DOHH2 (cell line): ENCODE data around the gene GCLC.

Experiments
- H3F3A ChIP-seq: fragments of 200-600 bp; sonication (generic), shearing (Covaris generic); 2 replicates; pipeline ENCODE4 v1.6.0; 2016; ENCODE audit warnings: antibody characterized with exemption, mild to moderate bottlenecking; ENCODE audit not compliant: control insufficient read depth, insufficient read depth
- H3K27ac ChIP-seq: fragments of 200-600 bp; sonication (generic); 2 replicates; pipeline ENCODE4 v1.5.1; 2014; ENCODE audit warnings: low read depth, mild to moderate bottlenecking, low read length, moderate library complexity
- H3K27me3 ChIP-seq: fragments of 200-600 bp; sonication (generic); 2 replicates; pipeline ENCODE4 v1.6.1; 2014; ENCODE audit warnings: mild to moderate bottlenecking, low read length, mixed read lengths; ENCODE audit not compliant: control insufficient read depth
- H3K36me3 ChIP-seq: fragments of 200-600 bp; sonication (generic); 2 replicates; pipeline ENCODE4 v1.6.1; 2014; ENCODE audit warnings: mild to moderate bottlenecking, low read length, moderate library complexity, mixed read lengths; ENCODE audit not compliant: control insufficient read depth
- H3K4me1 ChIP-seq: fragments of 200-600 bp; sonication (generic); 2 replicates; pipeline ENCODE4 v1.6.1; 2014; ENCODE audit warnings: mild to moderate bottlenecking, low read length, mixed read lengths; ENCODE audit not compliant: control insufficient read depth
- H3K4me2 ChIP-seq: fragments of 200-600 bp; sonication (generic); 2 replicates; pipeline ENCODE4 v1.6.0; 2014; ENCODE audit warnings: mild to moderate bottlenecking, low read length, moderate library complexity
- H3K4me3 ChIP-seq: fragments of 200-600 bp; sonication (generic); 2 replicates; pipeline ENCODE4 v1.5.1; 2014; ENCODE audit warnings: mild to moderate bottlenecking, low read length, mixed read lengths
- H3K79me2 ChIP-seq: fragments of 200-600 bp; sonication (generic); 2 replicates; pipeline ENCODE4 v1.6.1; 2014; ENCODE audit warnings: mild to moderate bottlenecking, low read length, mixed read lengths; ENCODE audit not compliant: control insufficient read depth
- H3K9me2 ChIP-seq: fragments of 200-600 bp; sonication (generic); replicated peaks from 2 replicates; pipeline ENCODE4 v1.6.1; 2014; ENCODE audit warnings: mild to moderate bottlenecking, low read length, mixed read lengths; ENCODE audit not compliant: control insufficient read depth
- H3K9me3 ChIP-seq: fragments of 200-600 bp; sonication (generic); 2 replicates; pipeline ENCODE4 v1.6.1; 2014; ENCODE audit warnings: antibody characterized with exemption, low read length, mixed read lengths; ENCODE audit not compliant: control insufficient read depth, insufficient read depth
- H4K20me1 ChIP-seq: fragments of 200-600 bp; sonication (generic); 2 replicates; pipeline ENCODE4 v1.6.0; 2014; ENCODE audit warnings: low read depth, mild to moderate bottlenecking, antibody characterized with exemption, low read length, moderate library complexity; ENCODE audit not compliant: control insufficient read depth, insufficient read depth
- EZH2phosphoT487 ChIP-seq: fragments of 200-600 bp; sonication (generic); IDR thresholded peaks from 2 replicates; pipeline ENCODE4 v1.6.1; 2017; ENCODE audit warnings: borderline replicate concordance, mild to moderate bottlenecking, antibody characterized with exemption, low read length, moderate library complexity, mixed read lengths
- TF ChIP-seq, protein P1 (sequence below): fragments of 200-600 bp; sonication (generic); IDR thresholded peaks from one replicate; pipeline ENCODE4 v1.5.1; 2014; ENCODE audit warnings: antibody characterized with exemption, mild to moderate bottlenecking, low read depth, low read length; ENCODE audit not compliant: poor library complexity, severe bottlenecking

GCLC gene

DNA sequence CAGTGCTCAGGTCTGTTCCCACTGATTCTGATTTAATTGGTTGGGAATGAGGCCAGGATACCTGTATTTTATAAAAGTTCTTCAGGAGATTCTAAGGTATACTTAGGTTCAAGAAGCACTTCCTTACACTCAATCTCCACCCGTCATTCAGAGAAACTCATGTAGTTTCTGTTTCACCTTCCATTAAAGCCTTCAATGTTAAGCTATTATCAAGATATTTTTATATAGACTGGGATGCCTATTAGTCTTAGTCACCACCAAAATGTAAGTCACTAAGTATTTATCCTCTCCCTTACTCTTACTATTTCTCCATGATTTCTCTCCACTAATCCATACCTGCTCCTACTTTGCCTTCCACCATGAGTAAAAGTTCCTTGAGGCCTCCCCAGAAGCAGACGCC, 38.1 kb upstream of the GCLC start:
- TF ChIP-seq, protein P1, sequence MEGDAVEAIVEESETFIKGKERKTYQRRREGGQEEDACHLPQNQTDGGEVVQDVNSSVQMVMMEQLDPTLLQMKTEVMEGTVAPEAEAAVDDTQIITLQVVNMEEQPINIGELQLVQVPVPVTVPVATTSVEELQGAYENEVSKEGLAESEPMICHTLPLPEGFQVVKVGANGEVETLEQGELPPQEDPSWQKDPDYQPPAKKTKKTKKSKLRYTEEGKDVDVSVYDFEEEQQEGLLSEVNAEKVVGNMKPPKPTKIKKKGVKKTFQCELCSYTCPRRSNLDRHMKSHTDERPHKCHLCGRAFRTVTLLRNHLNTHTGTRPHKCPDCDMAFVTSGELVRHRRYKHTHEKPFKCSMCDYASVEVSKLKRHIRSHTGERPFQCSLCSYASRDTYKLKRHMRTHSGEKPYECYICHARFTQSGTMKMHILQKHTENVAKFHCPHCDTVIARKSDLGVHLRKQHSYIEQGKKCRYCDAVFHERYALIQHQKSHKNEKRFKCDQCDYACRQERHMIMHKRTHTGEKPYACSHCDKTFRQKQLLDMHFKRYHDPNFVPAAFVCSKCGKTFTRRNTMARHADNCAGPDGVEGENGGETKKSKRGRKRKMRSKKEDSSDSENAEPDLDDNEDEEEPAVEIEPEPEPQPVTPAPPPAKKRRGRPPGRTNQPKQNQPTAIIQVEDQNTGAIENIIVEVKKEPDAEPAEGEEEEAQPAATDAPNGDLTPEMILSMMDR: no peak
- no peak for TF ChIP-seq EZH2phosphoT487
- no peak overlapping the region for H3K27ac ChIP-seq
- no peaks in the 10 kb centered on the region for H3K4me1 ChIP-seq
- H3K36me3 ChIP-seq: no peaks in the 10 kb centered on the region
- H3K9me2 ChIP-seq: no peaks in the 10 kb centered on the region; the same call in 1 of the 2 replicates
- no peaks in the 10 kb centered on the region for H3K79me2 ChIP-seq
- no peaks in the 10 kb centered on the region for H3K9me3 ChIP-seq
- H4K20me1 ChIP-seq: no peaks in the 10 kb centered on the region
- no peak overlapping the region for H3K4me2 ChIP-seq
- no peak overlapping the region for H3K4me3 ChIP-seq
- peaks cover 3% of the 10 kb centered on the region; the same call in 1 of the 2 replicates for H3K27me3 ChIP-seq
- H3F3A ChIP-seq: no peaks in the 10 kb centered on the region

DNA sequence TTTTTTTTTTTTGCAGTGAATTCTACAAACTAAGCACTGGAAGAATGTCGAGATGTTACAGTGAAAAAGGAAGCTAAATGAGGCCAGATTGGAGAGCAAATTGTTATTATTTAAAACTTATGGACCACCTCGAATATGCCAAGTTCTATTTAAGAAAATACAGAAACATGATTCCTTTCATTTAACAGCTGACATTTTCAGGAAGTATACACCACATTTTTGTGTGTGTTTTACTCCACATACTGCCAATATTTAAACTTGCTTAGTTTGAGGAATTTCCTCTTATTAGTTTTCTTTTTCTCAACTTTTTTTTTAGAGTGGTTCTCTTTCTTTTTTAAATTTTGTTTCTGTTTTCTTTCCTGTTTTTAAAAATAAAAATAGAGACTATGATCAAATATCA, 37.0 kb upstream of the GCLC start:
- TF ChIP-seq EZH2phosphoT487: no peak
- TF ChIP-seq, protein P1: no peak
- Histone ChIP-seq H3F3A (no peaks in the 10 kb centered on the region), H3K79me2 (no peaks in the 10 kb centered on the region), H3K27me3 (peaks cover 3% of the 10 kb centered on the region; the same call in 1 of the 2 replicates), H3K9me2 (no peaks in the 10 kb centered on the region; the same call in 1 of the 2 replicates), H3K27ac (no peak overlapping the region), H4K20me1 (no peaks in the 10 kb centered on the region), H3K36me3 (no peaks in the 10 kb centered on the region), H3K4me3 (no peak overlapping the region), H3K4me1 (no peaks in the 10 kb centered on the region), H3K4me2 (no peak overlapping the region), H3K9me3 (no peaks in the 10 kb centered on the region)

DNA sequence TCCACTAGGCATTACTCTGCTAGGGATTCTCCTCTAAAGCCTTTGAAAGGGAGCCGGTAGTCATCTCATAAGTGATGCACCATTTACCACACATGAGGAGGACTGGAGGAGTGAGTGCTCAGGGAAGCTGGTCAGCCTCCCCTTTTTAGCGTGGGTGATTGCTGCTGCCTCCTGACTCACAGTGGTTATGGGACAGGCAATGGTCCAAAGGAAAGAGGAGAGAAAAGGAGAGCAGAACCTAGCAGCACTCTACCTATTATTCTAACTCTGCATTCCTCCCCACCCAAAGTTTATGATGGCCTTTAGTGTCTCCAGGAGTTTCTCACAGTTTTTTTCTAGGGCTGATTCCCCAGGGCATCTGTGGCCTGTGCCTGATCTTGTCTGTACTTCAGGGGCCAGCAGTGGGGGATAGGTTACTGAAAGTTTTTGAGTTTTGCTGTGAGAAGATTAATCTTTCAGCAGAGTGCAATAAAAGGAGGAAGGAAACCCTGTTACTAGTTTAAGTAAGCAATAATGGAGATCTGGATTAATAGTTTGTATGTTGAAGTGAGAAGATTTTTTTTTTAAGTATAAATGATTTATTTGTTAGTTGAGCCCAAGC, 36.4 kb upstream of the GCLC start:
- H3K36me3 ChIP-seq: no peaks in the 10 kb centered on the region
- H3K9me3 ChIP-seq: no peaks in the 10 kb centered on the region
- H3K4me2 ChIP-seq: no peak overlapping the region
- no peak overlapping the region for H3K4me3 ChIP-seq
- TF ChIP-seq, protein P1: no peak
- TF ChIP-seq EZH2phosphoT487: no peak
- no peaks in the 10 kb centered on the region for H3K79me2 ChIP-seq
- no peaks in the 10 kb centered on the region for H3F3A ChIP-seq
- H3K27me3 ChIP-seq: peaks cover 3% of the 10 kb centered on the region; the same call in 1 of the 2 replicates
- no peaks in the 10 kb centered on the region; the same call in 1 of the 2 replicates for H3K9me2 ChIP-seq
- no peaks in the 10 kb centered on the region for H4K20me1 ChIP-seq
- H3K27ac ChIP-seq: no peak overlapping the region
- no peaks in the 10 kb centered on the region for H3K4me1 ChIP-seq
